ENCODE data around the gene SSC4D.
"Not testable (repeated sequence)": the region's sequence is repeated elsewhere in the genome, so short reads cannot be mapped to it uniquely, and the experiment has no call there.

The SSC4D gene

GRCh38 chr7:76417654-76418310, 8.3 kb upstream of the SSC4D start:
- DNase-seq = not testable (repeated sequence)

GRCh38 chr7:76412249-76412648, 2.8 kb upstream of the SSC4D start:
- no peak for DNase-seq

- no peak for DNase-seq
These were observed 2.1 kb upstream of the SSC4D start for GRCh38 chr7:76411626-76412025.

GRCh38 chr7:76408121-76408560, 1.4 kb downstream of the SSC4D start:
- no peak for DNase-seq

- no peak for DNase-seq
These were observed 1.8 kb downstream of the SSC4D start for GRCh38 chr7:76407718-76408117.

GRCh38 chr7:76405738-76406137, 3.8 kb downstream of the SSC4D start:
- DNase-seq = no peak

- DNase-seq = no peak
These were observed 5.6 kb downstream of the SSC4D start for GRCh38 chr7:76403780-76404494.

GRCh38 chr7:76403097-76403496, 6.4 kb downstream of the SSC4D start:
- not testable (repeated sequence) for DNase-seq

GRCh38 chr7:76400248-76400647, 9.2 kb downstream of the SSC4D start:
- DNase-seq = no peak

- peak; percentile 20 for DNase-seq
These were observed 11.9 kb downstream of the SSC4D start for GRCh38 chr7:76397409-76398183.

- no peak for DNase-seq
These were observed 12.6 kb downstream of the SSC4D start for GRCh38 chr7:76396864-76397263.

GRCh38 chr7:76395965-76396726, 13.4 kb downstream of the SSC4D start:
- DNase-seq = no peak

GRCh38 chr7:76395605-76395964, 13.9 kb downstream of the SSC4D start:
- not testable (repeated sequence) for DNase-seq

- DNase-seq = no peak
These were observed 14.5 kb downstream of the SSC4D start for GRCh38 chr7:76394957-76395356.

- DNase-seq = peak; percentile 86
These were observed 16.1 kb downstream of the SSC4D start for GRCh38 chr7:76393116-76394031.

- no peak for DNase-seq
These were observed 16.9 kb downstream of the SSC4D start for GRCh38 chr7:76392531-76393115.

- DNase-seq = no peak
These were observed 19.4 kb downstream of the SSC4D start for GRCh38 chr7:76390092-76390491.

GRCh38 chr7:76387789-76388188, 21.7 kb downstream of the SSC4D start:
- DNase-seq = not testable (repeated sequence)

- no peak for DNase-seq
These were observed 22.7 kb downstream of the SSC4D start for GRCh38 chr7:76386691-76387260.

- DNase-seq = no peak
These were observed 26.2 kb downstream of the SSC4D start for GRCh38 chr7:76383089-76383944.

All from NCI-H1436 (cell line).